ENCODE results near the gene PELI1.

DNA sequence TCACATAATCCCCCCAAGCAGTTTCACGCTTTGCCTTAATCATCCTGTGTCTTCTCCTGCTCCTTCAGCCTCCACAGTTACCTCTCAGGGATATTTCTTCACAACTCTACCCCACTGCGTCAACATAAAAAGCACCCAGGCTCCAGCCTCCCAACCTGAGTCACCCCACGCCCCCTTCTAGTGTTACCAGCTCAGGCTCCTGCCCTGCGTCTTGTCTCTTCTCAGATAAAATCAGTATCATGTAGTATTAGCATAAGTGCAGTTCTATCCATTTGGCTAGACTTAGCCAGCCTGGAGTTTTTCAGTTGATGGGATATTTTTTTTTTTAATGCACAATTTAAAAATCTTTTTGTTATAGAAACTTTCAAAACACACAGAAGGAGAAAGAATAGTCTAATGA lies 9.6 kb upstream of the PELI1 start:
- TF ChIP-seq EZH2 (IDR thresholded peaks at IDR 0.05; ENCODE audit: borderline replicate concordance): no peak
- TF ChIP-seq, protein P1, sequence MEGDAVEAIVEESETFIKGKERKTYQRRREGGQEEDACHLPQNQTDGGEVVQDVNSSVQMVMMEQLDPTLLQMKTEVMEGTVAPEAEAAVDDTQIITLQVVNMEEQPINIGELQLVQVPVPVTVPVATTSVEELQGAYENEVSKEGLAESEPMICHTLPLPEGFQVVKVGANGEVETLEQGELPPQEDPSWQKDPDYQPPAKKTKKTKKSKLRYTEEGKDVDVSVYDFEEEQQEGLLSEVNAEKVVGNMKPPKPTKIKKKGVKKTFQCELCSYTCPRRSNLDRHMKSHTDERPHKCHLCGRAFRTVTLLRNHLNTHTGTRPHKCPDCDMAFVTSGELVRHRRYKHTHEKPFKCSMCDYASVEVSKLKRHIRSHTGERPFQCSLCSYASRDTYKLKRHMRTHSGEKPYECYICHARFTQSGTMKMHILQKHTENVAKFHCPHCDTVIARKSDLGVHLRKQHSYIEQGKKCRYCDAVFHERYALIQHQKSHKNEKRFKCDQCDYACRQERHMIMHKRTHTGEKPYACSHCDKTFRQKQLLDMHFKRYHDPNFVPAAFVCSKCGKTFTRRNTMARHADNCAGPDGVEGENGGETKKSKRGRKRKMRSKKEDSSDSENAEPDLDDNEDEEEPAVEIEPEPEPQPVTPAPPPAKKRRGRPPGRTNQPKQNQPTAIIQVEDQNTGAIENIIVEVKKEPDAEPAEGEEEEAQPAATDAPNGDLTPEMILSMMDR (IDR thresholded peaks at IDR 0.05; ENCODE audit: poor library complexity): no peak

All from hepatocyte (in vitro differentiated cells).